ENCODE measurements around the gene SLC45A1. TPM values are rescaled to one million over a fixed set of nuclear protein-coding genes. Genes with fewer than 3 reads are reported as not detected.

Gene SLC45A1
- polyA plus RNA-seq, 3 donors: 0.21 TPM; not detected in 2

DNA sequence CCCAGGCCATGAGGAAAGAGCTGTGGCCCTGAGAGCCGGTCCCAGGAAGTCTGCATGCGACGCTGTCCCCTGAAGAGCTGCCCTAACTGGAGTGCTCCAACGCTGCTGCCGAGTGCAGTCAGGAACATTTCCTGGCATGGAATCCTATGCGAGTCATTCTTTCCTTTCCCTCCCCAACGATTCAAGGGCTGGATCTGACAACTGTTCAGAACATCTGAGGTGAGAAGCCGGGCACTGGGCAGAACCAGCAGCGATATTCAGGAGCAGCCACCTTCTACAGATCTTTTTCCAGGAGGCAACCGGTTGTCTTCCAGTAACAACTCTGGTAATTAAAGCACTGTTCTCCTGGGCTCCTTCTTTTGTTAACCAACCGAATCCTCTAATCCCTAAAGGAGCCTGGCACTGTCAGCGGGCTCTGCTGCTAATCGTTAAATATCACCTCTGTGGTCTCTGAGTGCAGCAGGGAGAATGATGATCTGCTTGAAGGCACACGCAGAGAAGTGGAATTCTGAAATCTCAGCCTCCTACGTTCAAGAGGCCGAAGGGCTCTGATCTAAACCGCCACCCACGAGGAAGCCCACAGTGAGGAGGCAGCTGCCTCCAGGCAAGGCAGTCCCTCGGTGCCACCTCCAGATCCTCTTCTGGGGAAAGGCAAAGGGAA is 55.8 kb downstream of the SLC45A1 start:
- Mint-ChIP-seq H3K4me1 (peaks cover 21% of the 10 kb centered on the region), H3K27me3 (ENCODE audit: low read depth in 3 of 3) (no peaks in the 10 kb centered on the region), H3K4me3 (no peak overlapping the region), H3K27ac (peak overlapping the region in 3 of 7 donors; percentile 52 to 65 (median 57)), H3K36me3 (peaks cover 66 to 72% of the 10 kb centered on the region in 2 donors), H3K9me3 (peaks cover 0 to 3% (median 2%) of the 10 kb centered on the region in 7 donors)
- H3K27ac ChIP-seq (ENCODE audit: low read depth in 1 of 2, low read length in 2 of 2): peak overlapping the region in 1 of 2 donors; percentile 32
- H4K20me1 ChIP-seq (ENCODE audit: insufficient read depth, low read length): peaks cover 100% of the 10 kb centered on the region
- WGBS (ENCODE audit: insufficient coverage): 85% methylated on average over 17 of the region's 19 CpGs
- no peak overlapping the region for H3K4me3 ChIP-seq (replicated peaks in 1 of 3; ENCODE audit: low read depth in 2 of 3, low read length in 3 of 3)
- no peak overlapping the region for H3K4me2 ChIP-seq (replicated peaks; ENCODE audit: extremely low read depth, low read length, poor library complexity, severe bottlenecking)
- TF ChIP-seq, protein P1, sequence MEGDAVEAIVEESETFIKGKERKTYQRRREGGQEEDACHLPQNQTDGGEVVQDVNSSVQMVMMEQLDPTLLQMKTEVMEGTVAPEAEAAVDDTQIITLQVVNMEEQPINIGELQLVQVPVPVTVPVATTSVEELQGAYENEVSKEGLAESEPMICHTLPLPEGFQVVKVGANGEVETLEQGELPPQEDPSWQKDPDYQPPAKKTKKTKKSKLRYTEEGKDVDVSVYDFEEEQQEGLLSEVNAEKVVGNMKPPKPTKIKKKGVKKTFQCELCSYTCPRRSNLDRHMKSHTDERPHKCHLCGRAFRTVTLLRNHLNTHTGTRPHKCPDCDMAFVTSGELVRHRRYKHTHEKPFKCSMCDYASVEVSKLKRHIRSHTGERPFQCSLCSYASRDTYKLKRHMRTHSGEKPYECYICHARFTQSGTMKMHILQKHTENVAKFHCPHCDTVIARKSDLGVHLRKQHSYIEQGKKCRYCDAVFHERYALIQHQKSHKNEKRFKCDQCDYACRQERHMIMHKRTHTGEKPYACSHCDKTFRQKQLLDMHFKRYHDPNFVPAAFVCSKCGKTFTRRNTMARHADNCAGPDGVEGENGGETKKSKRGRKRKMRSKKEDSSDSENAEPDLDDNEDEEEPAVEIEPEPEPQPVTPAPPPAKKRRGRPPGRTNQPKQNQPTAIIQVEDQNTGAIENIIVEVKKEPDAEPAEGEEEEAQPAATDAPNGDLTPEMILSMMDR (IDR thresholded peaks at IDR 0.05): no peak
- peaks cover 43 to 80% of the 10 kb centered on the region in 2 donors for H3K36me3 ChIP-seq (replicated peaks in 1 of 2; ENCODE audit: control insufficient read depth in 1 of 2, insufficient read depth in 2 of 2, low read length in 2 of 2)
- peaks cover 0 to 5% of the 10 kb centered on the region in 2 donors for H3K9me3 ChIP-seq (replicated peaks in 1 of 2; ENCODE audit: control insufficient read depth in 1 of 2, insufficient read depth in 1 of 2, low read length in 2 of 2)
- peaks cover 85% of the 10 kb centered on the region for H3K79me2 ChIP-seq (ENCODE audit: insufficient read depth, low read length)
- no peak for DNase-seq
- H3K4me1 ChIP-seq (ENCODE audit: control insufficient read depth in 1 of 2, insufficient read depth in 2 of 2, low read length in 2 of 2): no peaks in the 10 kb centered on the region
- no peak overlapping the region for H2AFZ ChIP-seq (ENCODE audit: insufficient read depth, low read depth, low read length, poor library complexity, severe bottlenecking)
- no peaks in the 10 kb centered on the region for H3K27me3 ChIP-seq (ENCODE audit: control insufficient read depth in 2 of 2, insufficient read depth in 2 of 2, low read length in 2 of 2)
- intact Hi-C loops (cut with micrococcal nuclease): no loop called here
- no peak overlapping the region for H3K9ac ChIP-seq (ENCODE audit: insufficient read depth, low read length, poor library complexity, severe bottlenecking)

GRCh38 chr1:8374356-8374755 is 56.4 kb downstream of the SLC45A1 start:
- intact Hi-C loops (cut with micrococcal nuclease): no loop called here
- no peak overlapping the region for H3K4me3 ChIP-seq (replicated peaks in 1 of 3; ENCODE audit: low read depth in 2 of 3, low read length in 3 of 3)
- H3K9me3 Mint-ChIP-seq: peaks cover 0 to 3% (median 2%) of the 10 kb centered on the region in 7 donors
- H3K27me3 Mint-ChIP-seq (ENCODE audit: low read depth in 3 of 3): no peaks in the 10 kb centered on the region
- H3K4me1 Mint-ChIP-seq: peaks cover 26% of the 10 kb centered on the region
- H3K36me3 ChIP-seq (replicated peaks in 1 of 2; ENCODE audit: control insufficient read depth in 1 of 2, insufficient read depth in 2 of 2, low read length in 2 of 2): peaks cover 43 to 82% of the 10 kb centered on the region in 2 donors
- peaks cover 100% of the 10 kb centered on the region for H4K20me1 ChIP-seq (ENCODE audit: insufficient read depth, low read length)
- H3K27ac Mint-ChIP-seq: peak overlapping the region in 3 of 7 donors; percentile 12 to 64 (median 31)
- H3K36me3 Mint-ChIP-seq: peaks cover 65 to 72% of the 10 kb centered on the region in 2 donors
- H3K4me3 Mint-ChIP-seq: no peak overlapping the region
- TF ChIP-seq, protein P1 (IDR thresholded peaks at IDR 0.05): no peak
- H3K9ac ChIP-seq (ENCODE audit: insufficient read depth, low read length, poor library complexity, severe bottlenecking): no peak overlapping the region
- H2AFZ ChIP-seq (ENCODE audit: insufficient read depth, low read depth, low read length, poor library complexity, severe bottlenecking): no peak overlapping the region
- DNase-seq: no peak
- no peak overlapping the region for H3K27ac ChIP-seq (ENCODE audit: low read depth in 1 of 2, low read length in 2 of 2)
- H3K9me3 ChIP-seq (replicated peaks in 1 of 2; ENCODE audit: control insufficient read depth in 1 of 2, insufficient read depth in 1 of 2, low read length in 2 of 2): peaks cover 0 to 5% of the 10 kb centered on the region in 2 donors
- no peaks in the 10 kb centered on the region for H3K27me3 ChIP-seq (ENCODE audit: control insufficient read depth in 2 of 2, insufficient read depth in 2 of 2, low read length in 2 of 2)
- peaks cover 3 to 5% of the 10 kb centered on the region in 2 donors for H3K4me1 ChIP-seq (ENCODE audit: control insufficient read depth in 1 of 2, insufficient read depth in 2 of 2, low read length in 2 of 2)
- WGBS (ENCODE audit: insufficient coverage): 86% methylated on average over 5 of the region's 5 CpGs
- H3K4me2 ChIP-seq (replicated peaks; ENCODE audit: extremely low read depth, low read length, poor library complexity, severe bottlenecking): no peak overlapping the region
- H3K79me2 ChIP-seq (ENCODE audit: insufficient read depth, low read length): peaks cover 87% of the 10 kb centered on the region
